Uterus (tissue), 4 donors: ENCODE results near the gene SELE. TPM values are rescaled to one million over a fixed set of nuclear protein-coding genes. Genes with fewer than 3 reads are reported as not detected.

Experiments
- DNase-seq, 2 donors: peaks; one replicate each; pipeline ENCODE4 v3.0.0-alpha.2; 2019 to 2020
- H3K27ac ChIP-seq, 2 donors: fragments of 200-600 bp; sonication (generic); 1 replicate in 1 of 2; 2 replicates in 1 of 2; pipeline ENCODE4 v1.5.1; 2016 to 2018
- H3K27me3 ChIP-seq, 2 donors: fragments of 200-600 bp; sonication (generic); one replicate each; pipeline ENCODE4 v1.5.1; 2018 to 2019; ENCODE audit warnings: control low read depth in 1 of 2
- H3K36me3 ChIP-seq, 2 donors: fragments of 200-600 bp; sonication (generic); one replicate each; pipeline ENCODE4 v1.5.1; 2019; ENCODE audit warnings: control low read depth in 1 of 2
- H3K4me1 ChIP-seq, 2 donors: fragments of 200-600 bp; sonication (generic); one replicate each; pipeline ENCODE4 v1.5.1; 2018 to 2019; ENCODE audit warnings: control low read depth in 1 of 2
- H3K4me3 ChIP-seq, 2 donors: fragments of 200-600 bp; sonication (generic); 1 replicate in 1 of 2; 2 replicates in 1 of 2; pipeline ENCODE4 v1.5.1; 2018 to 2019; ENCODE audit warnings: mild to moderate bottlenecking in 1 of 2
- H3K9me3 ChIP-seq, 2 donors: fragments of 200-600 bp; sonication (generic); one replicate each; pipeline ENCODE4 v1.5.1; 2019; ENCODE audit warnings: control low read depth in 1 of 2
- POLR2A ChIP-seq, 2 donors: fragments of 450-650 bp; IDR thresholded peaks; one replicate each; pipeline ENCODE4 v1.6.1; 2016; ENCODE audit warnings: antibody characterized with exemption in 2 of 2, mild to moderate bottlenecking in 1 of 2, moderate library complexity in 1 of 2
- intact Hi-C: fragments of 100-400 bp; cut with DNase I; formaldehyde crosslinking; loops from one replicate; pipeline ENCODE4 v1.15.1; 2023; ENCODE audit warnings: low total_unique reads
- total RNA-seq, 4 donors: library from RNA; depleted of rRNA in 3 of 4; stranded (reverse); fragments of >200 nt in 3 of 4; gene quantifications; one replicate each; pipeline versions ENCODE4 v1.1.0 to v1.2.4, GENCODE V29; 2014 to 2023
- TF ChIP-seq, protein P1 (sequence below), 4 experiments: fragments of 200-600 bp in 2 of 4; fragments of 450-650 bp in 2 of 4; sonication (generic) in 2 of 4; IDR thresholded peaks; one replicate each; pipeline ENCODE4 v1.5.1; 2016 to 2019; ENCODE audit warnings: antibody characterized with exemption in 4 of 4, mild to moderate bottlenecking in 2 of 4, moderate library complexity in 1 of 4
- donor health status: DM: yes; HTN: yes; CAD: no.

The SELE gene
- total RNA-seq, 4 donors from 2014 or later, result under 0.01 to 7.9 (median 3.2) TPM

GRCh38 chr1:169701261-169702005 lies 32.4 kb downstream of the SELE start:
- no peak for TF ChIP-seq POLR2A (IDR thresholded peaks at IDR 0.05)
- TF ChIP-seq, protein P1, sequence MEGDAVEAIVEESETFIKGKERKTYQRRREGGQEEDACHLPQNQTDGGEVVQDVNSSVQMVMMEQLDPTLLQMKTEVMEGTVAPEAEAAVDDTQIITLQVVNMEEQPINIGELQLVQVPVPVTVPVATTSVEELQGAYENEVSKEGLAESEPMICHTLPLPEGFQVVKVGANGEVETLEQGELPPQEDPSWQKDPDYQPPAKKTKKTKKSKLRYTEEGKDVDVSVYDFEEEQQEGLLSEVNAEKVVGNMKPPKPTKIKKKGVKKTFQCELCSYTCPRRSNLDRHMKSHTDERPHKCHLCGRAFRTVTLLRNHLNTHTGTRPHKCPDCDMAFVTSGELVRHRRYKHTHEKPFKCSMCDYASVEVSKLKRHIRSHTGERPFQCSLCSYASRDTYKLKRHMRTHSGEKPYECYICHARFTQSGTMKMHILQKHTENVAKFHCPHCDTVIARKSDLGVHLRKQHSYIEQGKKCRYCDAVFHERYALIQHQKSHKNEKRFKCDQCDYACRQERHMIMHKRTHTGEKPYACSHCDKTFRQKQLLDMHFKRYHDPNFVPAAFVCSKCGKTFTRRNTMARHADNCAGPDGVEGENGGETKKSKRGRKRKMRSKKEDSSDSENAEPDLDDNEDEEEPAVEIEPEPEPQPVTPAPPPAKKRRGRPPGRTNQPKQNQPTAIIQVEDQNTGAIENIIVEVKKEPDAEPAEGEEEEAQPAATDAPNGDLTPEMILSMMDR (IDR thresholded peaks at IDR 0.05), result no peak
- Histone ChIP-seq H3K27me3 (no peaks in the 10 kb centered on the region), H3K9me3 (no peaks in the 10 kb centered on the region), H3K36me3 (no peaks in the 10 kb centered on the region), H3K4me1 (no peaks in the 10 kb centered on the region), H3K4me3 (no peak overlapping the region), H3K27ac (no peak overlapping the region)
- intact Hi-C loops, result no loop called here
- no peak for DNase-seq

- no peak for DNase-seq
Observed at GRCh38 chr1:169699707-169700106, 34.2 kb downstream of the SELE start.

GRCh38 chr1:169698976-169699375 lies 34.9 kb downstream of the SELE start:
- no peaks in the 10 kb centered on the region for H3K36me3 ChIP-seq
- H3K4me3 ChIP-seq, result no peak overlapping the region
- no peak for DNase-seq
- no peaks in the 10 kb centered on the region for H3K27me3 ChIP-seq
- H3K9me3 ChIP-seq, result no peaks in the 10 kb centered on the region
- intact Hi-C loops, result no loop called here
- no peak overlapping the region for H3K27ac ChIP-seq
- H3K4me1 ChIP-seq, result no peaks in the 10 kb centered on the region
- no peak for TF ChIP-seq POLR2A (IDR thresholded peaks at IDR 0.05)
- TF ChIP-seq, protein P1 (IDR thresholded peaks at IDR 0.05), result no peak

More at GRCh38 chr1:169699707-169700106, 34.2 kb downstream of the SELE start:
- Histone ChIP-seq H3K9me3 (no peaks in the 10 kb centered on the region), H3K4me3 (no peak overlapping the region), H3K27ac (no peak overlapping the region), H3K27me3 (no peaks in the 10 kb centered on the region), H3K36me3 (no peaks in the 10 kb centered on the region), H3K4me1 (no peaks in the 10 kb centered on the region)
- TF ChIP-seq POLR2A (IDR thresholded peaks at IDR 0.05), result no peak
- TF ChIP-seq, protein P1 (IDR thresholded peaks at IDR 0.05), result no peak
- intact Hi-C loops, result no loop called here

DNA sequence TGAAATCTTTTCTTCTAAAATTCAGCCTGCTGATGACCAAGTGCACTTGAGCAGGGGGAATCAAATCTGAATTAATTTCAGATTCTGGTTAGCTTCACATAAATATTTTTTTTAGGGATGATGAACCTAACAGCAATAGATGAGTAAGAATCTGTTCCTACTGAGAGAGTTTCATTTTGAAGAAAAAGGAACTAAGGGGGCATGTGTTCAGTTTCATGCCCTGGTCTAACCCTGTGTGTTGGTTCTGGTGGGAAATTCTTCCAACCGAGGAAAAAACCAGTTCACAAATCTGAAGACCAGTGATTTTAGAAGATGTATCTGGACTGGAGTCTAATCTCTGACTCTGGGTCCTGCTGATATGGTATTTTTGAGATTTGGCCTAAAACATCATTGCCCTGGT lies 36.1 kb downstream of the SELE start:
- intact Hi-C loops, result no loop called here
- TF ChIP-seq POLR2A (IDR thresholded peaks at IDR 0.05), result no peak
- TF ChIP-seq, protein P1 (IDR thresholded peaks at IDR 0.05), result no peak
- H3K27me3 ChIP-seq, result no peaks in the 10 kb centered on the region
- H3K27ac ChIP-seq, result no peak overlapping the region
- no peaks in the 10 kb centered on the region for H3K9me3 ChIP-seq
- DNase-seq, result no peak
- no peak overlapping the region for H3K4me3 ChIP-seq
- no peaks in the 10 kb centered on the region for H3K36me3 ChIP-seq
- H3K4me1 ChIP-seq, result no peaks in the 10 kb centered on the region

DNA sequence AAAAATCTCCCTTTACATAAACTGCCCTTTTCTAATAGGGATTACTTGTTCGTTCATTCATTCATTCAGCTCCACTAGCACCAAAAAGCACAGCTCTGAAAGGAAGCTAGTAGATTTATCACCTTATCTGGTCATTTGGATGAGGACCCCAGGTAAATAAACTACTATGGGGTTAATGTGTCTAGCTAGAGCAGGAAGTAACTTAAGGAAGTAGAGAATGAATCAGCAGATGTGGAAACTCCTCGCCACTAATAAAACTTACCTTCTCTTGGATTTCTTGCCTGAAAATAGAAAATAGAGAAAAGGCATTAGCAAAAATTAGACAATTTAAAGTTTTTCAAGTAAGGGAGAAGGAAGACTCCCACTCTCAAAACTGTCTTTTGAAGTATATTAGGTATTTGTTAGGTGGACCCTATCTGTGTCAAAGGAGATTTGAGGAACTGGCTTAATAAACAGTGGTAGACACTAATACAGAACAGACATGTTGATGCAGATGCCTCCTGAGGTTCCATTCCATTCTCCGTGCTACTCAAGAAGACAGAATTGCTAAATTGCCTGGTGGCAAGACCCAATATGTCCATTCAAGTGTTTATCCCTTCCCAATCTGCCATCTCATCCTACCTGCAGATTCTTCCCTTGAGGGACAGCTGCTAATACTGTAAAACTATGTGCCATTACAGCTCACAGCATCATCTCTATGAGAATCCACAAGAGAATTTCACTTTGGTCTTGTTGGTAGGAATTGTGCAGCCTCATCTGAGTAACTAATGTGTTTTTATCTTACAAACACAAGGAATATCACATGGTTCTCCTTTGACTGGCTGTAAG lies 37.4 kb downstream of the SELE start:
- Histone ChIP-seq H3K27ac (no peak overlapping the region), H3K9me3 (no peaks in the 10 kb centered on the region), H3K4me3 (no peak overlapping the region), H3K36me3 (no peaks in the 10 kb centered on the region), H3K27me3 (no peaks in the 10 kb centered on the region), H3K4me1 (no peaks in the 10 kb centered on the region)
- TF ChIP-seq POLR2A (IDR thresholded peaks at IDR 0.05), result no peak
- TF ChIP-seq, protein P1 (IDR thresholded peaks at IDR 0.05), result no peak
- intact Hi-C loops, result no loop called here
- no peak for DNase-seq
